NCI-H345 treated with DMSO at 0.1 percent for 48 hours (cell line): Measurements from ENCODE around the gene SRGAP1.
"Not testable (repeated sequence)": the region's sequence is repeated elsewhere in the genome, so short reads cannot be mapped to it uniquely, and the experiment has no call there.

Experiments
- DNase-seq: peaks from one replicate; lab custom pipeline; 2025; ENCODE audit not compliant: unreplicated experiment; lab: John Stamatoyannopoulos, UW

SRGAP1 gene

GRCh38 chr12:63999853-64000252 is 155.4 kb downstream of the SRGAP1 start:
- no peak for DNase-seq

GRCh38 chr12:64001439-64001838 is 156.9 kb downstream of the SRGAP1 start:
- no peak for DNase-seq

GRCh38 chr12:64004641-64005040 is 160.1 kb downstream of the SRGAP1 start:
- DNase-seq = no peak

GRCh38 chr12:64006211-64006825 is 161.8 kb downstream of the SRGAP1 start:
- no peak for DNase-seq

- DNase-seq = no peak
These were observed 163.4 kb downstream of the SRGAP1 start for GRCh38 chr12:64007853-64008252.

- DNase-seq = no peak
These were observed 164.1 kb downstream of the SRGAP1 start for GRCh38 chr12:64008596-64008995.

GRCh38 chr12:64009321-64010068 is 165.0 kb downstream of the SRGAP1 start:
- DNase-seq = no peak

- DNase-seq = no peak
These were observed 165.7 kb downstream of the SRGAP1 start for GRCh38 chr12:64010069-64010686.

GRCh38 chr12:64016521-64016920 is 172.0 kb downstream of the SRGAP1 start:
- no peak for DNase-seq

- not testable (repeated sequence) for DNase-seq
These were observed 173.6 kb downstream of the SRGAP1 start for GRCh38 chr12:64018116-64018515.

- no peak for DNase-seq
These were observed 174.0 kb downstream of the SRGAP1 start for GRCh38 chr12:64018524-64018923.

- DNase-seq = no peak
These were observed 174.6 kb downstream of the SRGAP1 start for GRCh38 chr12:64019101-64019500.

- no peak for DNase-seq
These were observed 175.2 kb downstream of the SRGAP1 start for GRCh38 chr12:64019654-64020053.

GRCh38 chr12:64025174-64025958 is 180.9 kb downstream of the SRGAP1 start:
- DNase-seq = no peak

GRCh38 chr12:64027311-64027710 is 182.8 kb downstream of the SRGAP1 start:
- DNase-seq = no peak

GRCh38 chr12:64028541-64028940 is 184.0 kb downstream of the SRGAP1 start:
- DNase-seq = no peak

- no peak for DNase-seq
These were observed 184.7 kb downstream of the SRGAP1 start for GRCh38 chr12:64029013-64029857.

GRCh38 chr12:64030155-64030554 is 185.7 kb downstream of the SRGAP1 start:
- DNase-seq = no peak

GRCh38 chr12:64034056-64034455 is 189.6 kb downstream of the SRGAP1 start:
- not testable (repeated sequence) for DNase-seq

GRCh38 chr12:64034901-64035576 is 190.5 kb downstream of the SRGAP1 start:
- DNase-seq = no peak
